Ramos (cell line): ENCODE measurements around the gene CUTC.
"Not testable (repeated sequence)": the region's sequence is repeated elsewhere in the genome, so short reads cannot be mapped to it uniquely, and the experiment has no call there.

ENCODE experiments used
- in situ Hi-C: fragments of 300-500 bp; cut with MboI; formaldehyde crosslinking; loops from one replicate; pipeline ENCODE4 v1.14.3; 2022; ENCODE audit warnings: low sequenced_read_pairs; ENCODE audit not compliant: unreplicated experiment

Gene CUTC

DNA sequence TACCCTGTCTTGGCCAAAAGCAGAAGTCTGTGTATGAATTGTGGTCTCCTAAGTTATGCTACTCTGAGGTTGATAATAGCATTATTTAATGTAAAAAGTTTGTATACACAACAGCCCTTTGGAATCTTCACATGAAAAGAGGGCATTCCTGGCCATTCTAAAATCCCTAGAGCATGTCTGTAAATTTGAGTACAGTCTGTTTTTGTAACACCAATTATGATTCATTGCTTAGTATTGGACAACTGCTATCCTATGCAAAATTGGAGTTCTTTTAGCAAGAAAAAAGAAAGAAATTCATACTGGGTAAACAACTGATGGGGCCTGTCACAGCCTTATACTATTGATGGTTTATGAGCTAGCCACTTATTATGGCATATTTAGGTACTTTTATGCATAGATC lies 10.2 kb downstream of the CUTC start:
- in situ Hi-C loops: no loop called here

GRCh38 chr10:99742701-99743100 lies 10.7 kb downstream of the CUTC start:
- in situ Hi-C loops: no loop called here

GRCh38 chr10:99743841-99744240 lies 11.8 kb downstream of the CUTC start:
- in situ Hi-C loops: no loop called here

DNA sequence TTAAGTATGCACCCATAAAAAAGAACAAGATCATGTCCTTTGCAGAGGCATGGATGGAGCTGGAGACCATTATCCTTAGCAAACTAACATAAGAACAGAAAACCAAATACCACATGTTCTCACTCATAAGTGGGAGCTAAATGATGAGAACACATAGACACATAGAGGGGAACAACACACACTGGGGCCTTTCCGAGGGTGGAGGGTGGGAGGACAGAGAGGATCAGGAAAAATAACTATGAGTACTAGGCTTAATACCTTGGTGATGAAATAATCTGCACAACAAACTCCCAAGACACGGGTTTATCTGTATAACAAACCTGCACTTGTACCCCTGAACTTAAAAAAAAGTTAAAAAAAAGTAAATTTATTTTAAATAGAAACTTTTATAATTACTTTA lies 14.1 kb downstream of the CUTC start:
- in situ Hi-C loops: not testable (repeated sequence)

DNA sequence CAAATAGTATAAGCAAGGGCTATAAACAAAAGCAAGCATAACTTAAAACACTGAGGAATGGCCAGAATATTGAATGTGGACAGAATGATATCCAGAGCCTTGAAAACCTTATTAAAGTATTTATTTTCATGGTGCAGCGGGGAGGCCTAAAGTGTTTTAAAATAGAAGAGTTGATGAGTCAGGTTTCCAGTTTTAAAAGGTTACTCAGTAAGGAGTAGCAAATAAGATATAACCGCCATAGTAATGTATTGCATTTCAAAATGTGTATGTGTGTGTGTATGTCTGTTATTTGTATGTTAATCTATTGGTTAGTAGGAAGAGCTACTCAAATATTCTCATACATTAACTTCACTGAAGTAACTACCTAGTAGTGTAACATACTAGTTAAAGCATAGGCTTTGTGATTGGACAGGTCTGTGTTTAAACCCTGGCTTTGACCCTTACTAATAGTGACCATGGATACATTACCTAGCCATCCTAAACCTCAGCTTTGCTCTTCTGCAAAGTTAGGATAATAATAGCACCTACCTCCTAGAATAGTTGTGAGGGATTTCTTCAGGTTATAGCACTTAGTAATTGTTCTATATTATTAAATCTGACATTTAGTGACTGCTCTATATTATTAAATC lies 16.9 kb downstream of the CUTC start:
- in situ Hi-C loops: no loop called here

DNA sequence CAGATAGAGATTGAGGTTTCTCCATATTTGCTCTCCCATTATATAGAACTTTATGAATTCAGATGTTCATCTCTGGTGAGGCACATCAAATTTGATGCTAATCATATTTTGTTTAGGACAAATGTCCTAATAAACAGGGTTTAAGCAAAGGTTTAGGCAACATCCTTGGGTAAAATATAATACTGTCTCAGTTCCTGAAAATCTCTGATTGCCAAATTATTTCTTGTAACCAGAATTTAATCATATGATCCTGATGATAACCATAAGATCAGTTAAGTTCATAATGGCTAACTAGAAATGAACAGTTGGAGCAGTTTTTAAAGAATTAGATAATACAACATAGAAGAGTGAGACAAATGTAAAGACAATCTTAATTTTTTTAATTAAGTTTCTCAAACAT lies 18.6 kb downstream of the CUTC start:
- in situ Hi-C loops: no loop called here

GRCh38 chr10:99754670-99755069 lies 22.6 kb downstream of the CUTC start:
- in situ Hi-C loops: no loop called here

- in situ Hi-C loops: no loop called here
These were observed 24.1 kb downstream of the CUTC start for GRCh38 chr10:99756159-99756558.

DNA sequence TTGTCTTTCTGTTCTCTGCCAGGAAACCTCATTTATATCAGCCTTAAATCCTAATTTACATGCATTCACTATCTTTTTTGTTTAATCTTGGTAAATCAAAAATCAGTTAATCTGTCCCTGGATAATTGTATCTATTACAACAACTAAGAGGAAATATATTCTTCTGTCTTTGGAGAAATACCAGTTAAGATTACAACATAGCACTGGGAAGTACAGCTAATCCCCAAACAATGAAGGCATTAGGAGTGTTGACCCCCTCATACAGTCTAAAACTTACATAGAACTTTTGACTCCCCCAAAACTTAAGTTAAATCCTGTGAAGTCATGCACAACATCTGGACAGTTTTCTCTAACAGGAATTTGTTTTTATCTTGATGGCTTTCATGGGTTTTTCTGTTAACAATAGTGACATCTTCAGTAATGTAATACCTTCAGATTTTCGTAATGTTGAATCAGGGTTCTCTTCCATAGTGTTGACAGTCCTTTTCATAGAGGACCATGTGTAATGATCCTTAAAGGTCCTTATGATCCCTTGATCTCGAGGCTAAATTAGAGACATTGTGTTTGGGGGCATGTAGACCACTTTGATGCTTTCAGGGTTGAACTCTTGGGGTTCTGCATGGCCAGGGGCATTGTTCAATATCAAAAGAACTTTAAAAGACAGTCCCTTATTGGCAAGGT lies 26.3 kb downstream of the CUTC start:
- in situ Hi-C loops: no loop called here

- in situ Hi-C loops: no loop called here
These were observed 28.3 kb downstream of the CUTC start for GRCh38 chr10:99760321-99760720.

DNA sequence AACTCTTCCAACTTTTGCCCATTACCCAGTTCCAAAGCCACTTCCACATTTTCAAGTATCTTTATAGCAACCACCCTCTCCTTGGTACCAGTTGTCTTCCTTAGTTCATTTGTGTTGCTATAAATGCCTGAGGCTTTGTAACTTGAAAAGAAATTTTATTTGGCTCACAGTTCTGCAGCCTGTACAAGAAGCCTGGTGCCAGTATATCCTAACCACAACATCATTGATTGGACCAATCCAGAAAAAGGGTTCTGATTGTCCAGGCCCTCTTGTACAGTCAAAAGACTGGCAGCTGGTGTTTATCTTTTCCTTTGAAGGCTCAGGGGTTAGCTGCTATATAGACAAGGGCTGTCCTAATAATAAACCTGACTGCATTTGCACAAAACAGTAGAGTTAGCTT lies 29.3 kb downstream of the CUTC start:
- in situ Hi-C loops: no loop called here

GRCh38 chr10:99765672-99766301 lies 33.8 kb downstream of the CUTC start:
- in situ Hi-C loops: no loop called here

GRCh38 chr10:99766302-99766681 lies 34.3 kb downstream of the CUTC start:
- in situ Hi-C loops: no loop called here

GRCh38 chr10:99767901-99768300 lies 35.9 kb downstream of the CUTC start:
- in situ Hi-C loops: no loop called here

DNA sequence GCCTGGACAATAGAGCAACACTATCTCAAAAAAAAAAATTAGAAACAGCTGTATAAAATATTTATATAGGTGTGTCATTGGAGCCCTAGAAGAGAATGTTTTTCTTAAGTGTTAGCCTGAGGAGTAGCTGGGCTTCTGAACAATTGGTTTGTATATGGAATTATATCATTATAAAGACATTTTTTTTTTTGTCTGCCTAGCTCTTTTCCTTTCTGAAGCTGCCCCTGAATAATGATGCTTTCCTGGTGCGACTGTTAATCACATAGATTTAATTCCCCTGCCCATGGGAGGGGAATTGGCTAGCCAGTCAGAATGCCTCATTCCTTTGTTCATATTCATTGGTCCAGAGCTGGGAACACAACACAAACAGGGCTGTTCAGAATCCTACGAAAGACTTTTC lies 36.5 kb downstream of the CUTC start:
- in situ Hi-C loops: no loop called here

GRCh38 chr10:99769706-99770105 lies 37.7 kb downstream of the CUTC start:
- in situ Hi-C loops: no loop called here

GRCh38 chr10:99770408-99771045 lies 38.5 kb downstream of the CUTC start:
- in situ Hi-C loops: no loop called here

GRCh38 chr10:99775850-99776249 lies 43.8 kb downstream of the CUTC start:
- in situ Hi-C loops: no loop called here

GRCh38 chr10:99777918-99778714 lies 46.1 kb downstream of the CUTC start:
- in situ Hi-C loops: no loop called here

GRCh38 chr10:99779335-99779734 lies 47.3 kb downstream of the CUTC start:
- in situ Hi-C loops: no loop called here
